HEK293 (cell line): ENCODE measurements around the gene BCAS3.

Source experiments
- CTCF ChIA-PET: fragments of 350-600 bp; formaldehyde crosslinking; extraction: SDS; loops from one replicate; lab custom pipeline; 2021; ENCODE audit warnings: antibody characterized with exemption; lab: Yijun Ruan, JAX
- POLR2A ChIA-PET: fragments of 300-600 bp; formaldehyde crosslinking; extraction: SDS; loops from one replicate; lab custom pipeline; 2020; ENCODE audit warnings: antibody characterized with exemption, inconsistent platforms; lab: Yijun Ruan, JAX
- H3K27ac ChIP-seq: fragments of 200-500 bp; sonication (Bioruptor generic); 2 replicates; pipeline ENCODE4 v1.5.1; 2014; ENCODE audit warnings: low read depth, low read length, control low read depth, inconsistent platforms; ENCODE audit errors: extremely low read depth
- H3K36me3 ChIP-seq, 2 experiments: fragments of 200-500 bp in 1 of 2; sonication (Bioruptor generic) in 1 of 2; 1 replicate in 1 of 2; 2 replicates in 1 of 2; pipeline ENCODE4 v1.5.1; 2014 to 2017; ENCODE audit warnings: inconsistent platforms in 2 of 2, low read length in 2 of 2; ENCODE audit not compliant: control insufficient read depth in 2 of 2, insufficient read depth in 1 of 2
- H3K4me1 ChIP-seq: fragments of 200-500 bp; sonication (Bioruptor generic); 2 replicates; pipeline ENCODE4 v1.5.1; 2014; ENCODE audit warnings: mild to moderate bottlenecking, low read length, inconsistent platforms; ENCODE audit not compliant: control insufficient read depth, insufficient read depth
- H3K4me3 ChIP-seq: 2 replicates; pipeline ENCODE4 v1.5.1; 2011; ENCODE audit warnings: low read depth, mild to moderate bottlenecking, control low read depth, low read length, moderate library complexity
- H3K9me3 ChIP-seq: fragments of 200-500 bp; sonication (Bioruptor generic); 2 replicates; pipeline ENCODE4 v1.5.1; 2014; ENCODE audit warnings: low read depth, low read length, inconsistent platforms; ENCODE audit not compliant: control insufficient read depth, insufficient read depth
- BCL11A ChIP-seq: fragments of 450-650 bp; formaldehyde crosslinking; IDR thresholded peaks from 2 replicates; pipeline ENCODE4 v1.5.1; 2016; ENCODE audit warnings: low read depth, missing biosample characterization, missing genetic modification characterization
- BCL6B ChIP-seq: fragments of 450-650 bp; formaldehyde crosslinking; IDR thresholded peaks from 2 replicates; pipeline ENCODE4 v1.5.1; 2017; ENCODE audit warnings: missing biosample characterization, missing genetic modification characterization
- GLI4 ChIP-seq: fragments of 450-650 bp; formaldehyde crosslinking; IDR thresholded peaks from 2 replicates; pipeline ENCODE4 v1.5.1; 2016; ENCODE audit warnings: missing biosample characterization, missing genetic modification characterization
- HOXD13 ChIP-seq: sonication (generic); formaldehyde crosslinking; IDR thresholded peaks from 2 replicates; pipeline ENCODE4 v1.8.0; 2022; ENCODE audit warnings: missing genetic modification reagents, borderline replicate concordance
- KLF7 ChIP-seq: fragments of 450-650 bp; formaldehyde crosslinking; IDR thresholded peaks from 2 replicates; pipeline ENCODE4 v1.5.1; 2016; ENCODE audit warnings: missing biosample characterization, missing genetic modification characterization, borderline replicate concordance
- KLF9 ChIP-seq: fragments of 450-650 bp; formaldehyde crosslinking; IDR thresholded peaks from 2 replicates; pipeline ENCODE4 v1.5.1; 2016; ENCODE audit warnings: missing biosample characterization, missing genetic modification characterization, low read depth
- OSR2 ChIP-seq: fragments of 450-650 bp; formaldehyde crosslinking; IDR thresholded peaks from 2 replicates; pipeline ENCODE4 v1.5.1; 2016; ENCODE audit warnings: missing biosample characterization, missing genetic modification characterization
- OVOL3 ChIP-seq: fragments of 450-650 bp; formaldehyde crosslinking; IDR thresholded peaks from 2 replicates; pipeline ENCODE4 v1.5.1; 2016; ENCODE audit warnings: missing biosample characterization, missing genetic modification characterization
- TSHZ1 ChIP-seq: fragments of 450-650 bp; formaldehyde crosslinking; IDR thresholded peaks from 2 replicates; pipeline ENCODE4 v1.5.1; 2016; ENCODE audit warnings: missing biosample characterization, missing genetic modification characterization, borderline replicate concordance
- ZBTB1 ChIP-seq: fragments of 450-650 bp; formaldehyde crosslinking; IDR thresholded peaks from 2 replicates; pipeline ENCODE4 v1.5.1; 2016; ENCODE audit warnings: missing biosample characterization, missing genetic modification characterization
- ZBTB26 ChIP-seq: fragments of 450-650 bp; formaldehyde crosslinking; optimal IDR thresholded peaks from 2 replicates; pipeline ENCODE3; 2016; ENCODE audit warnings: missing biosample characterization, mild to moderate bottlenecking, missing genetic modification characterization
- ZBTB7A ChIP-seq: fragments of 450-650 bp; formaldehyde crosslinking; IDR thresholded peaks from 2 replicates; pipeline ENCODE4 v1.5.1; 2016; ENCODE audit warnings: low read depth, missing biosample characterization, missing genetic modification characterization
- ZNF214 ChIP-seq: fragments of 450-650 bp; formaldehyde crosslinking; IDR thresholded peaks from 2 replicates; pipeline ENCODE4 v1.5.1; 2017; ENCODE audit warnings: missing biosample characterization, mild to moderate bottlenecking, missing genetic modification characterization, borderline replicate concordance
- ZNF23 ChIP-seq: fragments of 450-650 bp; formaldehyde crosslinking; IDR thresholded peaks from 2 replicates; pipeline ENCODE4 v1.5.1; 2016; ENCODE audit warnings: missing biosample characterization, missing genetic modification characterization, borderline replicate concordance
- ZNF394 ChIP-seq: fragments of 450-650 bp; formaldehyde crosslinking; IDR thresholded peaks from 2 replicates; pipeline ENCODE4 v1.5.1; 2016; ENCODE audit warnings: missing biosample characterization, missing genetic modification characterization, mild to moderate bottlenecking, moderate library complexity, borderline replicate concordance
- ZNF426 ChIP-seq: fragments of 450-650 bp; formaldehyde crosslinking; IDR thresholded peaks from 2 replicates; pipeline ENCODE4 v1.5.1; 2017; ENCODE audit warnings: missing biosample characterization, missing genetic modification characterization, mild to moderate bottlenecking, inconsistent platforms, moderate library complexity
- ZNF548 ChIP-seq: fragments of 450-650 bp; formaldehyde crosslinking; IDR thresholded peaks from 2 replicates; pipeline ENCODE4 v1.5.1; 2016; ENCODE audit warnings: missing biosample characterization, missing genetic modification characterization
- ZNF626 ChIP-seq: fragments of 450-650 bp; sonication (Bioruptor Pico); formaldehyde crosslinking; IDR thresholded peaks from 2 replicates; pipeline ENCODE4 v1.5.1; 2018; ENCODE audit warnings: missing biosample characterization, missing genetic modification characterization, inconsistent platforms
- ZNF664 ChIP-seq: fragments of 450-650 bp; formaldehyde crosslinking; IDR thresholded peaks from 2 replicates; pipeline ENCODE4 v1.5.1; 2016; ENCODE audit warnings: missing biosample characterization, missing genetic modification characterization
- ZNF677 ChIP-seq: fragments of 450-650 bp; IDR thresholded peaks from 2 replicates; pipeline ENCODE4 v1.5.0; 2018; ENCODE audit warnings: missing biosample characterization, mild to moderate bottlenecking, missing genetic modification characterization, moderate library complexity
- ZNF843 ChIP-seq: fragments of 450-650 bp; formaldehyde crosslinking; IDR thresholded peaks from 2 replicates; pipeline ENCODE4 v1.5.1; 2016; ENCODE audit warnings: missing biosample characterization, missing genetic modification characterization
- TF ChIP-seq, protein P1 (sequence below): fragments of 450-650 bp; formaldehyde crosslinking; IDR thresholded peaks from 2 replicates; pipeline ENCODE4 v1.5.1; 2016; ENCODE audit warnings: missing biosample characterization, missing genetic modification characterization

Gene BCAS3

DNA sequence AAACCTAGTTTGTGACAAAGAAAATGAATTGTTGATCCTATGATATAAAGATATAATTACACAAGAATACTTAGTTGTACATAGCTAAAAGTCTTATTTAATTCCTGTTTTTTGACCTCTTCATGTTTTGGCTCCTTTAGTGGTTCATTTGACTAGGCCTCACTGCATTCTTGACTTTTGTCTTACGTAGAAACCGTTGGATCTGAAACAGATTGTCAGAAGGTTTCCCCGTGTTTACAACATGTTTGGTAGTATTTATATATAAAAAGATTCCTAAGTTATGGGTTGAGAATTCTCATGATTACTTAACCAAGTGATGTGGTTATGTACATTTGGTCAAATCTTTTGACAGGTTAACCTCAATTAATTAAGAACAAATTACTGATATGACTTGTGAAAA is 162.8 kb downstream of the BCAS3 start:
- POLR2A ChIA-PET, result no interaction called here
- Histone ChIP-seq H3K4me1 (no peaks in the 10 kb centered on the region), H3K36me3 (no peaks in the 10 kb centered on the region; a peak in 1 of 3 replicates), H3K4me3 (no peak overlapping the region), H3K27ac (no peak overlapping the region), H3K9me3 (no peaks in the 10 kb centered on the region)
- CTCF ChIA-PET, result no interaction called here
- TF ChIP-seq GLI4 (tag by site-specific recombination) (no peak), KLF7 (tag by site-specific recombination) (no peak), ZNF677 (no peak), ZNF664 (tag by site-specific recombination) (no peak), ZBTB26 (no peak), TSHZ1 (no peak), ZBTB1 (tag by site-specific recombination) (no peak), OVOL3 (no peak), OSR2 (tag by site-specific recombination) (no peak), ZNF23 (no peak), HOXD13 (CRISPR knock-in tag) (no peak), ZBTB7A (tag by site-specific recombination) (no peak)
- TF ChIP-seq, protein P1, sequence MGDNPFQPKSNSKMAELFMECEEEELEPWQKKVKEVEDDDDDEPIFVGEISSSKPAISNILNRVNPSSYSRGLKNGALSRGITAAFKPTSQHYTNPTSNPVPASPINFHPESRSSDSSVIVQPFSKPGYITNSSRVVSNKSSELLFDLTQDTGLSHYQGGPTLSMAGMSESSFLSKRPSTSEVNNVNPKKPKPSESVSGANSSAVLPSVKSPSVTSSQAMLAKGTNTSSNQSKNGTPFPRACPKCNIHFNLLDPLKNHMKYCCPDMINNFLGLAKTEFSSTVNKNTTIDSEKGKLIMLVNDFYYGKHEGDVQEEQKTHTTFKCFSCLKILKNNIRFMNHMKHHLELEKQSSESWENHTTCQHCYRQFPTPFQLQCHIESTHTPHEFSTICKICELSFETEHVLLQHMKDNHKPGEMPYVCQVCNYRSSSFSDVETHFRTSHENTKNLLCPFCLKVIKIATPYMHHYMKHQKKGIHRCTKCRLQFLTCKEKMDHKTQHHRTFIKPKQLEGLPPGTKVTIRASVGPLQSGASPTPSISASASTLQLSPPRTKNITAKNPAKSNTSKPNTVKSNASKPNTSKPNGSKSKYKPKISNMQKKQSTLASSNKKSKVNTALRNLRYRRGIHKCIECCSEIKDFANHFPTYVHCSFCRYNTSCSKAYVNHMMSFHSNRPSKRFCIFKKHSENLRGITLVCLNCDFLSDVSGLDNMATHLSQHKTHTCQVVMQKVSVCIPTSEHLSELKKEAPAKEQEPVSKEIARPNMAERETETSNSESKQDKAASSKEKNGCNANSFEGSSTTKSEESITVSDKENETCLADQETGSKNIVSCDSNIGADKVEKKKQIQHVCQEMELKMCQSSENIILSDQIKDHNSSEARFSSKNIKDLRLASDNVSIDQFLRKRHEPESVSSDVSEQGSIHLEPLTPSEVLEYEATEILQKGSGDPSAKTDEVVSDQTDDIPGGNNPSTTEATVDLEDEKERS (tag by site-specific recombination), result no peak

- no peaks in the 10 kb centered on the region for H3K9me3 ChIP-seq
- POLR2A ChIA-PET, result no interaction called here
- no peak overlapping the region for H3K4me3 ChIP-seq
- CTCF ChIA-PET, result no interaction called here
- TF ChIP-seq ZNF426 (tag by site-specific recombination), result no peak
- TF ChIP-seq ZNF214, result no peak
- no peak for TF ChIP-seq ZNF843 (tag by site-specific recombination)
- no peak for TF ChIP-seq ZNF626 (tag by site-specific recombination)
- TF ChIP-seq BCL6B, result no peak
- TF ChIP-seq, protein P1 (tag by site-specific recombination), result no peak
- no peak for TF ChIP-seq ZNF548
- TF ChIP-seq BCL11A (tag by site-specific recombination), result no peak
- no peak for TF ChIP-seq KLF9
- no peak for TF ChIP-seq ZNF394 (tag by site-specific recombination)
- no peaks in the 10 kb centered on the region; a peak in 1 of 3 replicates for H3K36me3 ChIP-seq
- no peak overlapping the region for H3K27ac ChIP-seq
- H3K4me1 ChIP-seq, result no peaks in the 10 kb centered on the region
These were observed 167.4 kb downstream of the BCAS3 start for GRCh38 chr17:60845012-60845411.
